Islet precursor cell (in vitro differentiated cells): Measurements from ENCODE around the gene RHOB.
A peak's percentile ranks its signal among the peaks of the same experiment; 100 is the strongest.
"Not testable (repeated sequence)": the region's sequence is repeated elsewhere in the genome, so short reads cannot be mapped to it uniquely, and the experiment has no call there.

Experiments
- DNase-seq: peaks from one replicate; pipeline ENCODE4 v3.0.0-alpha.2; 2018

Gene RHOB

DNA sequence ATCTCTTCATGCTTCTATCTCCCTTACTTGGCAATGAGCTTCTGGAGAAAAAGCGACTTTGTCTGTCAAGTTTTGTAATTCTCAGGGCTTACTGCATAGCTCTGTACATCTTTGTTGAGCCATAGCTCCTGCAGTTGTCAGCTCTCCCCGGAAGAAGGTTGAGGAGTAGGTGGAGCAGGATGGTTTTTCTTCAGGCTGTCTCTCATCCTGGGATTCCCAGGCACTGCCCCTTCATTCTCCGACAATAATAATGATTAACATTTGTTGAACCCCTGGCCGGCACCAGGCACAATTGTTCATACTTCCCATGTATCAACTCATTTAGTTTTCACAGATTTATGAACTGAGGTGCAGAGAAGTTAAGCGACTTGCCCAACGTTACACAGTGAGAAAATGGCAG, 23.5 kb upstream of the RHOB start:
- DNase-seq = no peak

DNA sequence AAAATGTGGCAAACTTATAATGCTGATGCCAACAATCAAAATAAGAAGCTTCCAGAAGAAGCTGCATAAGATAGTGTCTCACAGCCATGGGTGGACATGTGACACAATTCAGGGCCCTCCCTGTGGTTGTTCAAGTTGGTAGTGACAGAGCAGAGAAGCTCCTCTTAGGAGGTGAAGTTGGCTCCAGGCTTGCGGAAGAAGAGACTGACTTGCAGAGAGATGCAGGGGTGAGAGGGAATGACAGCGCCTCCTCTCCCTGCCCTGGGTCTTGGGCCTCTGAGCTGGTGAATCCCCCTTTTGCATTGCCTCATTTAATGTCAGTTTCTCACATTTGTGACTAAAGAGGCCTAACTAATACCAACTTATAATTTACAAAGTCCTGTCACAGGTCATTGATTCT, 23.0 kb upstream of the RHOB start:
- DNase-seq = no peak

DNA sequence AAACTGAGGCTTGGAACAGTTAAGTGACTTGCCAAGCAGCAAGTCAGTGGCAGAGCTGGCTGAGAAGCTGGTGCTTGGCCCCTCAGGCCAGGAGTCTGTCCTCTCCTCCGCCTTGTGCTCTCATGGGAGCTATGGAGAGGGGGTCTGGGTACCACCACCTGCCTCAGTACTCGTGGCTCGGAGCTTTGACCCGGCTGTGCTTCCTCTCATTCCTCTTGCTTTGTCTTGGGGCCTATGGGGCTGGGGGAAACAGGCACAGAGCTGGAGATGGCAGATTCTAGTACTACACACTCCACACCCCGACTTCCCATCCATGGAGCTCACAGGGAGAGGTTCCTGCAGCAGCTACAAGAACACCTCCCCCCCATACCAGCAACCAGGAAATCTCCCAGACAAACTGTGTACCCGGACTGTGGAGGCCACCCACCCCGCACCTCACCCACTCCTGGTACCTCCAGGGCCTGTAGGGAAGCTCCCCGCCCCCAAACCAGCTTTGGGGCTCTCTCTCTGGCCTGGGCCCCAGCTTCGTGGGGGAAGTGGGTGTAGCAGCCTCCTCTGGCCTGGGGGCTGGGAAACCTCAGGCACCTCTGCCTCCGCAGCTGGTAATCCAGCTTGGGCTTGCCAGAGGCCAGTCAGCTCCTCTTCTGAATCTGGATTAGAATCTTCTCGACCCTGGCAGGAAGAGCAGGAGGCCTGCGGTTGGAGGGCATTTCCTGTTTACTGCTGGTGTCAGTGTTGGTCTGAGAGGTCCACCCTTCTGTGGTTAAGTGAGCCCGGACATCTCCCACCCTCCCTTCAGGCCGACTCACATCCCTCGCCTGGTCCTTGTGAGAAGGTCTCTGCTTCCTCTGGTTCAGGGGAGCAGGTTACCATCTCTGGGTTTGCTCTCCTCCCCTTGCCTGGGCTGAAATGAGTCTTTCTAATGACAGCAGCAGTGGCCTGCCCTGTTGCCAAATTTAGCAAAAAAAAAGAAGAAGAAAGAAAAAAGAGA, 22.3 kb upstream of the RHOB start:
- DNase-seq = peak; percentile 88

DNA sequence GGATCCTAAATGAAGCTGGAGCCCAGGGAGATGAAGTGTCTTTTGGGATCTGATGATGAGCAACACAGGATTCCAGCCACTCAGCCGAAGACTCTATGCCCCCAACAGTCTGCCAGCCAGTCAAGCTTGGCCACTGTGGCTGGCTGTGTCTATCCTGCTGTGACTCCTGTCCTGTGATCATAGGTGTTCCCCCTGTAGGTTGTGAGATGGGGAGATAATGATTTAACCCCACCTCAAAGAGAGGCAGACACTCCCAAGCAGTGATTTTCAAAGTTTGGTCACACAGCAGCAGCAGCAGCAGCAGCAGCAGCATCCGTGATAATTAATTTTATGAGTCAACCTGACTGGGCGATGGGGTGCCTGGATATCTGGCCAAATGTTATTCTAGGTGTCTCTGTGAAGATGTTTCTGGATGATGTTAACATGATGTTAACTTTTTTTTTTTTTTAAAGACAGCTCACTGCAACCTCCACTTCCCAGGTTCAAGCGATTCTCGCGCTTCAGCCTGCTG, 21.4 kb upstream of the RHOB start:
- no peak for DNase-seq

DNA sequence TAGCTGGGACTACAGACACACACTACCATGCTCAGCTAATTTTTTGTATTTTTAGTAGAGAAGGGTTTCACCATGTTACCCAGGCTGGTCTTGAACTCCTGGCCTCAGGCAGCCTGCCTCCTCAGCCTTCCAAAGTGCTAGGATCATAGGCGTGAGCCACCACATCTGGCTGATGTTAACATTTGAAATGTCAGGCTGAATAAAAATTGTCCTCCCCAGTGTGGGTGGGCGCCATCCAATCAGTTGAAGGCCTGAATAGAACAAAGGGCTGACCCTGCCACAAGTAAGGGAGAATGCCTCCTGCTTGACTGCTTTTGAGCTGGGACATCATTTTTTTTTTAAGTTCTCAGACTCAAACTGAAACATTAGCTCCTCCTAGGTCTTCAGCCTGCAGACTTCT, 21.0 kb upstream of the RHOB start:
- no peak for DNase-seq

DNA sequence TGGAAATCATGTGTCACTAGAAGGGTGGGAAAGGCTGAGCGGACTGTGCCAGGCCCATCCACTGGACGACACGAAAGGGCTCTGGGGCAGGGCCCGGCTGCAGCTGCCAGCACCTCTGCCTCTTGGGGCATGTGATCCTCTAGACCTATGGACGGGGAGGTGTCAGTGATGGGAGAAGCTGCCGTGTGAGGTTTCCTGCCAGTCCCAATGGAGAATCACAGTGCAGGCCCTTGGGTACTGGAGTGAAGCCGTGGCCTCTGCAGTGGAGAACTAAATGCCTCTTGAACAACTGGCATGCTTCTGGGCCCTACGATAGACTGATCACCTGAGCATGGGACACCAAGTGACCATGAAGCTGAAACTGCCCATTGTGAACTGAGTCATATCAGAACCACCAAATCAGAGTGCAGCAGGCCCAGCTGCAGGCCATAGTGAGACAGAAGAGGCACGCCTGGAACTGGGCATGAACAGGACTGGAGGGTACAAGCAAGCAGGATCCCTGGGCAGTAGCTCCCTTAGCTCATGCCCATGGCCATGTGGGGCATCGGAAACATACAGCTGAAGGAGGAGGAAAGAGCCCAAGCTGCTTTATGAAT, 18.8 kb upstream of the RHOB start:
- no peak for DNase-seq

DNA sequence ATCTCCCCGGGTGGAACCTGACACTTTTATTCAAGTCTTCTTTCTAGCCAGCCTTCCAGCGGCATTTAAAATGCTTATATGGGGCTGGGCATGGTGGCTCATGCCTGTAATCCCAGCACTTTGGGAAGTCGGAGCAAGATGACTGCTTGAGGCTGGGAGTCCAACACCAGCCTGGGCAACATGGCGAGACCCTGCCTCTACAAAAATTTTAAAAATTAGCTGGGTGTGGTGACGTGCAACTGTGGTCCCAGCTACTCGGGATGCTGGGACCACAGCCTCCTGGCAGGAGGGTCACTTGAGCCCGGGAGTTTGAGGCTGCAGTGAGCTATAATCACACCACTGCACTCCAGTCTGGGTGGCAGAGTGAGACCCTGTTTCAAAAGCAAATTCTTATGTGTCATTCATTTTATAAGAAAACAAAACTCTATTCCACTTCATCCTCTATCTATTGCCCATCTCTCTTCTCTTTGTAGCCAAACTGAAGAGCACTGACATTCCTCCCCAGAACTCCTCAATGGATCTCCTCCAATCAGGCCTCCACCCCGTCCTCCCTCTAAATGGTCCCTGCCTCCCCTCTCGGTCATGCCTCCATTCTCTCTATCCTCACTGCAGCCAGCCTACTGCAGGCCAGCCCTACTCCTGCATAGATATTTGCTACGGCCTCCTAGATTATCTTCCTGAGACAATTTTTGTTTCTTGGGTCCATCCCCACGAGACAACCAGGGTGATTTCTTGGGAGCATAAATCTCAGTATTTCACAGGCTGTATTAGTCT, 18.0 kb upstream of the RHOB start:
- no peak for DNase-seq

DNA sequence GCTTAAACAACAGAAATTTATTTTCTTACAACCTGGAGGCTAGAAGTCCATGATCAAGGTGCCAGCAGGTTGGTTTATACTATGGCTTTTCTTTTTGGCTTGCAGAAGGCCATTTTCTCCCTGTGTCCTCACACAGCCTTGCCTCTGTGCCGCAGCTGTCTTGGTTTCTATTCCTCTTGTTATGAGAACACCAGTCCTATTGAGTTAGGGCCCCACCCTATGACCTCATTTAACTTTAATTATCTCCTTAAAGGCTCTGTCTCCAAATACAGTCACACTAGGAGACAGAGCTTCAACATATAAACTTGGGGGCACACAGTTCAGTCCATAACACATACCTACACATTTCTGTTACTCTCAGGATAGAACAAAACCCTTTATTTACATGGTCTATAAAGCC, 17.3 kb upstream of the RHOB start:
- DNase-seq = no peak

DNA sequence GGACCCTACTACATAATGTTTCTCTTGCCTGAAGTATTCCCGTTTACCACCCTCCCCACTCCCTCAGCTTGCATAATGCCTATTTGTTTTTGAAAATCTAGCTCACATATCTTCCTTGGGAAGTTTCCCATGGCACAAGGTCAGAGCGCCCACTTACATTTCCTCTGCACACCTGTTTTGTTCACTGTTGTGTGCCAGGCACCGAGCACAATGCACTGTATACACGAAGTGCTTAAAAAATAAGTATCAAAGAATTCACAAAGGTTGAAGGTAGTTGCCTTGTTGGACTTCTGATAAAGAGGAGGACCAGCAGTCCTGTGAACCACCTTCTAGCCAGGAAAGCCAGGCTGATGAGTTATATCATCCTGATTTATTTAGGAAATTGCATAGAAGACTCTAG, 16.8 kb upstream of the RHOB start:
- no peak for DNase-seq

DNA sequence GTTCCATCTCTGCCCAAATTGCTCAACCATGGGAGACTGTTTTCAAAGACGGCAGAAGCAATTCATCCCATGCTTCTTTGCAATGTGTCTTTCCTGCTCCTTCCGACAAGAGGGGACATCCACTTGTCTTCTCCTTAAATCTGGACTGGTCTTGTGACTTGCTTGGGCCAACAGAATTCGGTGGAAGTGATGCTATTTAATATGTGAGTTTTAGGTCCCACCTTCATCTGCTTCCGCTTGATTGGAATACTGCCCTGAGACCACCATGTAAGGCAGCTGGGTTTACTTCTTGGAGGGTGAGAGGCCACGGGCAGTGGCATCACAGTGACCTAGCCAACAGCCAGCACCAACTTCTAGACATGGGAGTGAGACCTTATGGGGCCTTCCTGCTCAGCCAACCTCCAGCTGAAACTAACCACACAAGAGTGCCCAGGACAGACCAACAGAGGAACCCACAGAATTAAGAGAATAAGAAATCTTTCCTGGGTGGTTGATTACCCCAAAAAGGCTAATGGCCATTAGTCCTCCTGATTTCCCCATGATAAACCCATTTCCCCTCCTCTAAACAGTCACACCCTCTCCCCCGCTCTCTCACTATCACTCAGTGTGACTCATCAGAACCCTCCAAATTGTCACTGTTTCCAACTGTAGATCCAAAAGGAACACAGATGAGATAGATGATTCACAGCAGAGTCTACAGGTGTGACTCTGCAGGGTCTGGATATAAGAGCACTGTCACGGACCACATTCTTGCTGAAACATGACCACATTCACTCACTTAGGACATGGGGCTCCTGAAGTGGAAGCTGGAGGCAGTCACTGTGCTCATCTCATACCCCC, 16.2 kb upstream of the RHOB start:
- peak; percentile 56 for DNase-seq

DNA sequence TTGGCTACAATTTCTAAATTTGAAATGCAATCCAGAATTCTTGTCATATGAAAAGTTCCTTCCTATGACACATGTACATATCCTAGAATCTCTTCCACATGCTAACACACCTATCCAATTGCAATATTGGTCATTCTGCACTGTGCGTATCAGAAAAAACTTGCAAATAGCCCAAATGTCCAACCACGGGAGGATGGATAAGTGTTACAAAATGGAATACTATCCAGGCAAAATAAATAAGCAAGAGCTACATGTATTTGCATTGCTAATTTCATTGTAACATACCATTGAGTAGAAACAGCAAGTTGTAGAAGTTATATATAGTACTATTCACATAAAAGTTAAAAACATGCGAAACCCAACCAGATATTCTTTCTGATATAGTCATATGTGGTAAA, 15.6 kb upstream of the RHOB start:
- DNase-seq = no peak

DNA sequence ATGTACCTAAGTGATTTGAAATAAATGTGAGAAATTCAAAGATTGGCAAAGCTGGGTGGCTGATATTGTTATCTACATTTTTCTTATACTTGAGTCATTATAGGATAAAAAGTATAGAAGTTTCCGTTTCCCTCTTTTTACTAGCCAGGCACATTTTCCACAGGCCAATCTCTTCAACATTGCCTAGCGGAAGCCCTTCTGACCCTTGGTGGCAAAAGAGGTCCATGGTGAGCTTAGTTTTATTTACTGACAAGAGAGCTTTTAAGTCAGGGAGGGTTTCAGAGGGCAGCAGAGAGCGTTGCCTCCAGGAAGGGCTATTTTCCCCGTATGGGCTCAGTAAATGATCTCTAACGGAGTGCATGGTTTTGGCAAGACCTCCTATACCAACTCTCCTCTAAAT, 15.1 kb upstream of the RHOB start:
- peak; percentile 20 for DNase-seq

DNA sequence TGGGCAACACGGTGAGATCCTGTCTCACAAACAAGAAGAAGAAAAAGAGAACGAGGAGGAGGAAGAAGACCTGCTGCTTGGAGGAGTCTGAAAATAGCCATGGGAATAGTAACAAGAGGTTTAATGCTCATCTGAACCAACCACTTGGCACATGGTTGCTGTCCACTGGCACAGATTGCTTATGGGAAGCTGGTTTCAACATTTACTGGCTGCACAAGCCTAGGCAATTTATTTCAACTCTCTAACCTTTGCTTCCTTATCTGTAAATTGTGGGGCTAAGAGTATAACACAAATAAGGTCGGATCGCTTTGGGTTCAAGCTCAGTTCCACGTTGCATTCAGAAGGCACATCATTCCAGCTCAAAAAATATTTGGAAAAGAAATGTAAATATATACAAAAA, 14.2 kb upstream of the RHOB start:
- DNase-seq = peak; percentile 12

DNA sequence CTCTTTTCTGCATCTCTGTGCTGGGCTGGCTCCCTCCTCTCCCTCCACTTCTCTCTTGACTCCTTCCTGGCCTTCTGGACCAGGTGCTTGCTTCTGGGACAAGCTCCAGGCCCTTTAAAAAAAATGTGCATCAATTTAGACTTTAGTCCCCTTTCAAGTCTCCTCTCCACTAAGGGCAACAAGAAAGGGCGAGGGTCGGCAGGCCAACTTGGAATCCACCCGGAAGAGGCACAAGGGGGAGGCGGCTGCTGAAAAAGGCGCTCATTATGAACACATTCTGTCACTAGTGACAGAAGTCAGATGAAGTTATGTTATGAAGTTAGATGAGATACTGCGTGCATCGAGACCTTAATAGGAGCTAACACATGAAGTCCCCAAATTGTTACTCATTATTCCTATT, 13.6 kb upstream of the RHOB start:
- peak; percentile 12 for DNase-seq

DNA sequence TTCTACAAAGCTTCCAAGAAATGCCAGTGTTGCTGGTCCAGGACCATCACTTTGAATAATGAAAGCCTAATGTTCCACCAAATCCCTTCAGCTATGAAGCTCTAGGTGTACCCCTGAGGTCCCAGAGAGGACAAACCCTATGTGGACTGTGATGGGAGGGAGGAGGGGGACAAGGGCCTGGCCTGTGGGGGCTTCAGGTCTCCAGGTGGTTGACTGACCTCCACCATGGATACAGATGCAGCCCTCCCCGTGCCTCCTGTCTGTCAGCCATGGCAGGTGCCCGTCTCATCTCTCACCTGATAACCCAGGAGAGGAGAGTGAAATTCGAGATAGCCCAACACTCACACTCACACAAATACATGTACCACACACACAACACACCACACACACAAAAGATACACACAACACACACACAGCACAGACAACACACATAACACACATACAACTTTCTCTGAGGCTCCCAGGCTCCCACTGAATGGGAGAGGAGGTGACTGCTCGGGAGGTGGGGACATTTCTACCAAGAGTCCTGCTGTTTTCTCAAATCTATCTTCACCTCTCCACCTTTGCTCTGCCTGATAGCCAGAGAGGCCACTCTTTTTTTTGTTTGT, 12.8 kb upstream of the RHOB start:
- peak; percentile 19 for DNase-seq

DNA sequence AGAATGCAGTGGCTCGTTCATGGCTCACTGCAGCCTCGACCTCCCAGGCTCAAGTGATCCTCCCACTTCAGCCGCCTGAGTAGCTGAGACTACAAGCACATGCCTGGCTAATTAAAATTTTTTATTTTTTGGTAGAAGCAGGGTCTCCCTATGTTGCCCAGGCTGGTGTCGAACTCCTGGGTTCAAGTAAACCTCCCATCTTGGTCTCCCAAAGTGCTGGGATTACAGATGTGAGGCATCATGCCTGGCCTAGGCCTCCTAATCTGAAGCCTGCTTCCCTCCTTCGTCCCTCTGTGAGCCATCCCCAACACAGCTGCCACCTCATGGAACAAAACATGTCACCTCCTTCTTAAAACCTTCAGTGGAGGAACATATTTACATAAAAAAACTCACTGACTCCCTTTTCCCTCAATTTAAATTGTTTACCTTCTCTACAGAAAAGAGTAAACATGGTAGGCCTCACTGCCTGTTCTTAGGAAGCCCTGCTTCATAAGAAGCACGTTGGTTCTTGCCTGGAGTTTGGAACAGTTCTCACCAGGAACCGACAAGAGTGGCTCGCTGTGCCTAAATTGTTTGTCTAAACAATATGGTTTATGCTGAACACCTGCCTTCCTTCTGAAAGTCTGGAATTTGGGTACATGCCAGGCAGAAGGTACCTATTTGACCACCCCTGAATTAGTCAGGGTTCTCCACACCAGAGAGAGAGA, 12.1 kb upstream of the RHOB start:
- peak; percentile 23 for DNase-seq

DNA sequence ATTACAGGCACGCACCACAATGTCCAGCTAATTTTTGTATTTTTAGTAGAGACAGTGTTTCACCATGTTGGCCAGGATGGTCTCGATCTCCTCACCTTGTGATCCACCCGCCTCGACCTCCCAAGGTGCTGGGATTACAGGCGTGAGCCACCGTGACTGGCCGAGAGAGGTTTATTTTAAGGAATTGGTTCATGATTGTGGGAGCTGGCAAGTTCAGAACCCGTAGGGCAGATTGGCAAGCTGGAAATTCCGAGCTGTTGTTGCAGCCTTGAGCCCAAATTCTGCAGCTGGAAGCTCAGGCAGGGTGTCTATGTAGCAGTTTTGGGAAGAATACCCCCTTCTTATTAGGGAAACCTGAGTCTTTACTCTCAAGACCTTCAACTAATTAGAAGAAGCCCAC, 11.4 kb upstream of the RHOB start:
- not testable (repeated sequence) for DNase-seq

DNA sequence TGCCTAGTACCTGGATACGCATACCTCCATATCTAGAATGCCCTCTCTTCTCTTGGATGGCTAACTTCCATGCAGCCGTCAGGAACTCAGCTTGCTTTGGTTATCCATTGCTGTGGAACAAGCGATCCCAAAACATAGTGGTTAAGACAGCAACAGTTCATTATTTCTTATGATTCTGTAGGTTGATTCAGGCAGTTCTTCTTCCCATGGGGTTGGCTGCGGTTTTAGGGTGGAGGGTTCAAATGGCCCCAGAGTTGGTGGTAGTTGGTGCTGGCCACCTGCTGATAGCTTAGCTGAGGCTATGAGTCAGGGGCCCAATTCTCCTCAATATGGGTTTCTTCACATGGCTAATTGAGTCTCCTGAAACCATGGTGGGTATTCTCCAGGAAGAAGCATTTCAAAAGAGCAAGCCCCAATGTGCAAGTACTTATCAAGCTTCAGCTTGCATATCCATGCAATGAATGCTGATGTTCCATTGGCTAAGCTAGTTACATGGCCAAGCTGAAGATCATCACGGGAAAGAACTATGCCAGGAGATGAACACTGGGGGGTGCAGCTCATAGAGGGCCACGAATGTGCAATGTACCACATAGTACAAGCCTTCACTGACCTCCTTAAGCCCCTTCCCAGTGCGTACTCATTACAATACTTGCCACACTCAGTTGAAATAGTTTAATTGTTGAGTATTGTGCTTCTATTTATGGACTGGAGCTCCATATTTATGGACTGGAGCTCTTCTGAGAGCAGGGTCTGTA, 10.0 kb upstream of the RHOB start:
- DNase-seq = peak; percentile 30

DNA sequence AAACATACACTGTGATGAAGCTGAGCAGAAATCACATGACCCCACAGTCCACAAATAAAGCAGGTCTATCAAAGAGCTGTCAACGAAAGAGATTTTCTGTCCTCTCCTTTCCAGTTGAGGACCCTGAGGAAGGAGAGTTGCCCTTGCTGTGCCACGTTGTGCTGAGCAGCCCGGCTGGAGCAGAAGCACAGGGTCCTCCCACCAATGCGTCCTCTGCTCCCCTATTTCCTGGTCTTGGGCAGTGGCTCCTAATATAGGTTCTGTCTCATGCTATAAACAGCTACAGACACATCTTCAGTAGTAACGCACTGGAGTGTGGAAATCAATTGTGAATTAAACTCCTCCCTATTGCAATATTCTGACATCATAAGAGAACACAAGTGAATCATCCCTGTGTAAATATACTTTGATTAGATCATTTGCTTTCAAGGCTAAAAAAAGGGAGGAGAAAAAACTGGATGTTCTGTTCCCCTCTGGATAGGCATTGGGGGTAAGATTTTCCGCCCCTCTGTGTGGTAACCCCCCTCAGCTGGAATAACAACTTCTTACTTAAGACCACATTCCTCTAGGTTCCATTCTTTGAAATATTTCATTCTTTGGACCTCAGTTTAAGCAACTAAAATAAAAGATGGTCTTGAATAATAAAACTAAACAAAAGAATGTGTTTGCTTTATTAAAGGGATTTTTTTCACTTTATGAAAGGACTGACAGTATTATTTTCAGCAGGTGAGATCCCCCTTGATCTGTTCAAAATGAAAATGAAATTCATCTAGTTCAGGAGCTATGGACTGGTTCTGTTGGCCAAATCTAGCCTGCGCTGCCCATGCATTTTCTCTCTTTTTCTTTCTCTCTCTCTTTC, 8.3 kb upstream of the RHOB start:
- peak; percentile 13 for DNase-seq

DNA sequence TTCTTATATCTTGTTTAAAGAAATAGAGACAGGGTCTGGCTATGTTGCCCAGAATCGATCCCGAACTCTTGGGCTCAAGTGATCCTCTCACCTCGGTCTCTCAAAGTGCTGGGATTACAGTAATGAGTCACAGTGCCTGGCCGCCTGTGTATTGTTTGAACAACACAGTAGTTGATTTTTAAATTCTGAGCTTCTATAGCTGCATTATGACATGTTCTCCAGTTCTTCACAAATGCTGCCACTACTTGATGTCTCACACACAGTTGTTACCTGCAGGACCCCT, 7.7 kb upstream of the RHOB start:
- peak; percentile 37 for DNase-seq
